ENCODE data around the gene CREBBP.

GRCh38 chr16:3718019-3718391 lies 162.5 kb downstream of the CREBBP start:
- TF ChIP-seq POLR2A (IDR thresholded peaks at IDR 0.05; ENCODE audit: low read depth, low read length), result no peak
- TF ChIP-seq TAF1 (IDR thresholded peaks at IDR 0.05; ENCODE audit: low read depth, low read length), result no peak
- TF ChIP-seq POU2F2 (IDR thresholded peaks at IDR 0.05; ENCODE audit: low read depth, low read length), result no peak
- no peak for TF ChIP-seq POLR2AphosphoS5 (IDR thresholded peaks at IDR 0.05; ENCODE audit: low read depth, low read length)
- TF ChIP-seq PAX5 (IDR thresholded peaks at IDR 0.05; ENCODE audit: insufficient read depth, low read length, severe bottlenecking), result no peak
- TF ChIP-seq SPI1 (IDR thresholded peaks at IDR 0.05; ENCODE audit: low read depth, low read length), result no peak
